ES-I3 (cell line): ENCODE measurements around the gene EIPR1.

Source experiments
- H3K36me3 ChIP-seq: 2 replicates; pipeline ENCODE4 v1.6.1; 2013; ENCODE audit warnings: mild to moderate bottlenecking, low read length, control low read depth, moderate library complexity; ENCODE audit not compliant: insufficient read depth
- H3K4me1 ChIP-seq: 2 replicates; pipeline ENCODE4 v1.6.1; 2013; ENCODE audit warnings: mild to moderate bottlenecking, control low read depth, low read length; ENCODE audit not compliant: insufficient read depth
- H3K9ac ChIP-seq: 2 replicates; pipeline ENCODE4 v1.6.1; 2013; ENCODE audit warnings: low read depth, mild to moderate bottlenecking, low read length, moderate library complexity
- H3K9me3 ChIP-seq: 2 replicates; pipeline ENCODE4 v1.6.1; 2013; ENCODE audit warnings: mild to moderate bottlenecking, low read length, moderate library complexity; ENCODE audit not compliant: control insufficient read depth, insufficient read depth

The EIPR1 gene

DNA sequence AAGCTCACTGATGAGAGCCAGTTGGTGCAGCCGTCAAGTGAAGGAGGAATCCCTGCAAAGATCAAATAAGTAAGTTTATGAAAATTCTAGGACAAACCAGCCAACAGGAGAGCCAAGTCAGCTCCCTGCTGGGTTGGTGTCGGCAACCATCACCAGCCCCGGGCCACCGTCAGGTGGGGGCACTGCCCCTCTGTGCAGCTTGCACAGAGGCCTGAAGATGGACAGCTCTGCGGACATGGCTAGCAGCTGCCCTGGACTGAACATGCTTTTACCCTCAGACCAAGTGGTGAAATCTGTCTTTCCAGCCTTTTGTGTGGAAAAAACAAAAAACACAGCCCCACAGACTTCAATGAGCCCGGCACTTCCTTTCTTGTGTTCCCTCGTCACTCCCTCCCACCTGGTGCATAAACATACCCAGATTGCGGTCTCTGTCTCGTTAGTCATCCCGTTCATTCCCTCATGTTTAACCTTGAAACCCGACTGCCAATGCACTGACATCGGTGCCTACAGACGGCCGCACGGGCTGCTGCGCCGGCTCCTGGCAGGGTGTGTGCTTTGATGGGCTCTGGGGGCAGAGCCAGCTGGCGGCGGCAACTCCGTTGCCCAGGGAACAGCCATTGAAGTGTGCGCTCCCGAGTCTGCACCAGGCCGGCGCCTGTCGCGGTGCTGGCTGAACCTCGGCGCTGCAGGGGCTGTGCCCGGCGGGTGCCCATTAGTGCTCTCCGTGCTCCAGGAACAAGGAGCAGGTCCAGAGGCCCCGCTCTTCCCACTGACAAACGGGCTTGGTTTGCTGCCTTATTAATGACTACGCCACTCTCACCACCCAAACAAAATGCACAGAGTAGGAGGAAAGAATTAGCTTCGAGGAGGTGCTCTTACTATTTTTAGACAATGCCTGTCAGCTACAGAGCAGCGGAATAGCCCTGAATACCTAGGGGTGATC is 95.3 kb downstream of the EIPR1 start:
- Histone ChIP-seq H3K9ac (no peak overlapping the region), H3K36me3 (no peaks in the 10 kb centered on the region), H3K9me3 (no peaks in the 10 kb centered on the region), H3K4me1 (no peaks in the 10 kb centered on the region)

DNA sequence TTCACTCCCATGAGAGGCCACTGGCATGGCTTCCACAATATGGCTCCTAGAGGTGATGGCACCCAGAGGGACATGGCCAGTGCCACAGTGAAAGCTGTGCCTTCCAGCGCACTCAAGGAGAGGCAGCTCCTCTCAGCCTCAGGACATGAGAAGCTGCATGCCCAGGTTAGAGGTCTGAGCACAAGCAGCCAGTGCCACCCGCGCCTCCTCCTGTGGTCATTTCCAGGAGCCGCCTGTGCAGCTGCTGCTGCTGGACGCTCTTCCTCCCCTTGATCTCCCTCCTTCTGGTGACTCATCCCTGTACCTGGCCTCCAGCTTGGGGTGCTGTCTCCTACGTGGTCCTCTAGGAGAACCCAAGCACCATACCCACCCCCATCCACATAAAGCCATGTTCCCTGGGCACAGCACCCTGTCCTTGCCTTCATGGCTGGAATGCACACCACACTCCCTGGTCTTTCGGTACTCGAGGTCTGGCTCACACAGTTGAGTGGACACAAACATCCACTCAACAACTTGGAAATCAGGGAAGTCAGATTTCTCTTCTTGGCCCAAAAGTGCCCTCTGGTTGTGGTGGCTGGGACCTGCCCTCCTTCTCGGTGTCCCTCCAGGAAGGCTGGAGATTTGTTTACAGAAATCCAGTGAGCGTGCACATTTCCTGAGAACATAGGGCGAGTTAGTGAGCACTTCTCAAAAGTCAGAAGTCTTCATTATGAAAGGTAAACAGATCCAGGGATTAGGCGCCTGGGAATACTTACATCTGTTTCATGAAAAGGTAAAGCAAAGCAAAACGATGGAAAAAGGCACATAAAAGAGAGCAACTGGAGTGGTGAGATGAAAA is 96.7 kb downstream of the EIPR1 start:
- no peak overlapping the region for H3K9ac ChIP-seq

DNA sequence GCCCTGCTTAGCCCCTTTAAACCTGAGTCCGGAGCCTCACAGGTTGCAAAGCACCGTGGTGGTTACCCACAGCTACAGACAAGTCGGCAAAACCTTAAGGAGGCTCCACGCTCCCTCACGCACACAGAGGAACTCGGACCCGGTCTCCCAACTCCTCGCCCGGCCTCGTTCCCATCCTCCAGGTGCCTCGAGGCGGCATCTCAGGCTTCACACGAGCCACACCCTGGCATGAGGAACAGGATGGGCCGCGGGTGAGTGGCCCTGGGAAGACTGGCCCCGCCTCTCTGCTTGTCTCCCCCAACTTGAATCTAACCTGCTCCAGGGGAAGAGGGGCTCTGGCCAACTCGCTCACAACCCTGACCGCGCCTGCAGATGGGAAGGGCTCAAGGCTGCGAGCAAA is 97.4 kb downstream of the EIPR1 start:
- Histone ChIP-seq H3K9me3 (no peaks in the 10 kb centered on the region), H3K4me1 (no peaks in the 10 kb centered on the region), H3K9ac (no peak overlapping the region), H3K36me3 (no peaks in the 10 kb centered on the region)

More for the DNA sequence above, 96.7 kb downstream of the EIPR1 start:
- Histone ChIP-seq H3K9me3 (no peaks in the 10 kb centered on the region), H3K36me3 (no peaks in the 10 kb centered on the region), H3K4me1 (no peaks in the 10 kb centered on the region)

DNA sequence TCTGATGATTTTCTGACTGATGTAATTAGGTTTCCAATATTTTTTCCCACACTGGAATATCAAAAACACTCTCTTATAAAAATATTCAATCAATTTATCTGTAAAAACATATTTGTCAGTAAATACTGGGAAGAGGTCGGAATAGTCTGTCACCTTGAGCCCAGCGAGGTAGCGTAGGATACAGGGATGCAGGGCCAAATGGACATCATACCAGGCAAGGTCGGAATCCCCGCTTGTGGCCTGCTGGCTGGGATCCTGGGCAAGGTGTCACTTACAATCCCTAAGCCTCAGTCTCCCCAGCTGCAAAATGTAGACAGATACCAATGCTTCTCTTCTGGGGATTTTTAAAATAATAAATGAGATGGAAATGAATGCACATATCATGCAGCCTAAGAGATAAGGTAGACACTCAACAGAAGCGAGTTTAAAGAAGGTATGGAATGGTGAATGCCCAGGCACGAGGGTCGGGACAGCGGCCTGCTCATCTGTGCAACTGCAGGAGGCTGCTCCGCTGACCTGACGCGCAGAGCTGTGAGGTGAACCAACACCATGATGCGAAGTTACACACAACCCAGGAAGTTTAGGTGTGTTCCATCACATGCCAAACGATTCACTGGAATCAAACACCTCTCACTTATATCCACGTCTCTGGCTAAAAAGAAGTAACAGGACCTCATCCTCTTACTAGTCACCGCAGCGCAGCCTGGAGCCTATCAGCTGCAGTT is 98.2 kb downstream of the EIPR1 start:
- Histone ChIP-seq H3K9me3 (no peaks in the 10 kb centered on the region), H3K4me1 (no peaks in the 10 kb centered on the region), H3K36me3 (no peaks in the 10 kb centered on the region), H3K9ac (no peak overlapping the region)

DNA sequence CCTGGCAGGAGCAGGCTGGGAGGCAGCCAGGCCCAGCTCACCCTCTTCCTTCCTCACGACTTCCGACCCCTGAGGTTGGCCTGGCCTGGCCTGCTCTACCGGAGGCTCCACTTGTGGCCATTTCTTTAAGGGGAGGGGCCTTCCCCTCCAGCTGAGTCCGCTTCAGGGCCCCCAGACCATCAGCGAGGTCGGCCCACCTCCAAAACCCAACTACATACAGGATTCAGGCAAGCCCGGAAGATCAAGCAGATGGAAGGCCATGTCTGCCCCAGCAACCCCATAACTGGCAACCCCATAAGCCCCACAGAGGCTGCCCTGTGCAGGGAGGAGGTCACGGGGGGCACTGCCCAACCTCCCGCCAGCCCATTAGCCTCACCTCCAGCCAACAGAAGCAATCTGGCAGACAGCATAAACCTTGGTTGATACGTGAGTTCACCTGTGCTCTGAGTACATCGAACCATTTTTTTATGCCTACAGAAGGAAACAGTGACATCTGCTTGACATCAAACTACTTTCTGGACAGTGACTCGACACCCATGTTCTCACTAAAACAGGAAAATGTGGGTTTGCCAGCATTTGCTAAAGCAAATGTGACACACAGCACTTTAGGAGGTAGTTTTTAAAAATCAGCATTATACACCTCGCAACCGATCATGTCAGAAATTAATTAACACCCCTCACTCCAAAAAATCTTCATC is 98.9 kb downstream of the EIPR1 start:
- Histone ChIP-seq H3K9me3 (no peaks in the 10 kb centered on the region), H3K4me1 (no peaks in the 10 kb centered on the region), H3K36me3 (no peaks in the 10 kb centered on the region), H3K9ac (no peak overlapping the region)

DNA sequence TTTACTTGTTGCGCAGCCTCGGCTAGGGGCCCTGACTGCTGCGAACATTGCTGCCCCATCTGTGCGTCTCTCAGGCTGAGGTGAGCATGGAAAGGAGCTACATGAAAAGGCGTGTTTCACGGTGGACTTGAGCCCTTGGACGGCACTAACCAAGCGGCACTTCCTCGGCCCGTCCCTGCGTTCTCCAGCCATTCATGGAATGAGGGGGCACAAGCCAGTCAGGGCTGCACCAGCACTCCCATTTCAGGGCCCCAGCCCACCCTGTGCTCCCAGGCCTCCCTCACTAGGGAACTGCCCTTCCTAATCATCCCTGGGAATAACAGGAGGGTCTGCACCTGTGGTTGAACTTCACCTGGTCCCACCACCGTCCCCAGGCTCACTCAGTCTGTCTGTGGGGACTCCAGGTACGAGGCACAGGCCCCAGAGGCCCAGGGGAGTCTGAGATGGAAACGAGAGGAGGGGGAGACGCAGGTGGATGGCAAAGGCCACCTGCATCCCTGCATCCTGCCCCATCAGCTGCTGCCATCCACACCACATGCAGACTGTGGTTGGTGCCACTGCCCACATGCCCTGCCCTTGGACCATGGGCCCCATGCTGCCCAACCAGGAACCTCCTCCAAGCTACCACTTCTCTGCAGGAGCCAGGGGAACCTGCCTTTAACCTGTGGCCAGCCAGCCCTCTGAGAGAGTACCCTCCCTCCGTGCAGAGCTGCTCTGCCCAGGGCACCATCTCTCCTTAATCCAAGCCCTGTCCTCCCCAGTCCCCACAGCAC is 99.7 kb downstream of the EIPR1 start:
- no peaks in the 10 kb centered on the region for H3K9me3 ChIP-seq
- no peak overlapping the region for H3K9ac ChIP-seq
- no peaks in the 10 kb centered on the region for H3K36me3 ChIP-seq
- no peaks in the 10 kb centered on the region for H3K4me1 ChIP-seq

DNA sequence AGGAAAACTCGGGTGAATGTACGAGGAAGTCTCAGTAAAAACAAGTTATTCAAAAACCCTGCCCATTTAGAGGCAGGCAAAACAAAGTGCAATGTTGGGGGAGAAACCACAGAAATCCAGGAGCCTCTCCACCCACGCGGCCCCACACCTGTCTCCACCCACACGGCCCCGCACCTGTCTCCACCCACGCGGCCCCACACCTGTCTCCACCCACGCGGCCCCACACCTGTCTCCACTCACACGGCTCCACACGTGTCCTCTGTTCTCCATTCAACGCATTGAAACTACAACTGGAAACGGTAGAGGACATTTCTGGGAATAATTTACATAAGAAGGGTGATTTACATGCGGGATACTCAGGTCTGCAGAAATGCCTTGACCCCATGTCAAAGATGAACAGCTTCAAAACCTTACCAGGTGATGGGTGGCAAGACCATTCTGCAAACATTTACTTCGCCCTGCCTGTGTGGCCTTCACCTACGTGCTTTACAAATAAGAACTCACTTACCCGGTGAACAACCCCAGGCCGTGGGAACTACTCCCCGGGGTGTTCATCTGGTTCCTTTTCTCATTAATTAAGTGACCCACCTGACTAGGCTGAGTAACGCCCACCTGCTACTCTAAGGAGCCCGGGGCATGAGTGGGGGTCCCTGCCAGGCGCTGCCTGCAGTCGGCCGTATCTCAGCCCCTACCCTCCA is 100.4 kb downstream of the EIPR1 start:
- no peaks in the 10 kb centered on the region for H3K36me3 ChIP-seq
- no peak overlapping the region for H3K9ac ChIP-seq
- H3K9me3 ChIP-seq = no peaks in the 10 kb centered on the region; the same call in 1 of the 2 replicates
- H3K4me1 ChIP-seq = no peaks in the 10 kb centered on the region

DNA sequence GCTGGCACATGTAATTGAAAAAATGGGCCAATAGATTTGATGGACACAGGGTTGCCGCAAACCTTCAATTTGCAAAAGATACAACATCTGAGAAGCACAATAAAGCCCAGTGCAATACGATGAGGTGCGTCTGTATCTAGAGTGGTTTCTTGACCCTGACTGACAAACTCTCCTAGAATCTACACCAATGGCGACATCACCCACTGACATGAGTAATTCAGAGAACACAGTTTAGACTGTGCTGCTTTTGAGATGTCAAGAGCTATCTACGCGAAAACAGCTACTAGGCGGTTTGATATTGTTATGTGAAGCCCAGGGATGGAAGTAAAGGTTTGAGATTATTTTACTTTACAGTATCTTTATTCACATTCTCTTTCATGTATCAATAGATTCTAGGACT is 104.9 kb downstream of the EIPR1 start:
- H3K9ac ChIP-seq = no peak overlapping the region
- no peaks in the 10 kb centered on the region for H3K36me3 ChIP-seq
- H3K4me1 ChIP-seq = no peaks in the 10 kb centered on the region
- H3K9me3 ChIP-seq = no peaks in the 10 kb centered on the region; the same call in none of the 2 replicates

DNA sequence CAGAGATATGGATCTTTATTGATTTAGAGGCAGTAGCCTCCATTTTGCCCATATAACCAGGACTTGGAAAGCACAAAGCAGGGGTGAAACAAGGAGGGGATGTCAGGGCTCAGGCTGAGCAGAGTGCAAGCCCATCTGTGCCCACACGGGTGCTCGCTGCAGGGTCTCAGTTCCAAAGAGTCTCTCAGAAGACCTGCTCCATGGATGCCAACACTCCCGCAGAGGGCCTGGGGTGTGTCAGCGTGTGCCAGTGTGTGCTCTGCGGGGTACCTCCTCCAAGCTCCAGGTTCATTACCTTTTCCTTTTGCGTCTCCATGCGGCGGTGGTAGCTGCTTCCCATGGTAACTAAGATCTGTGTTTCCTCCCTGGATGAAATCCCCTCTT is 107.5 kb downstream of the EIPR1 start:
- no peaks in the 10 kb centered on the region for H3K36me3 ChIP-seq
- H3K9ac ChIP-seq = no peak overlapping the region
- peaks cover 12% of the 10 kb centered on the region for H3K4me1 ChIP-seq
- H3K9me3 ChIP-seq = no peaks in the 10 kb centered on the region; the same call in none of the 2 replicates

DNA sequence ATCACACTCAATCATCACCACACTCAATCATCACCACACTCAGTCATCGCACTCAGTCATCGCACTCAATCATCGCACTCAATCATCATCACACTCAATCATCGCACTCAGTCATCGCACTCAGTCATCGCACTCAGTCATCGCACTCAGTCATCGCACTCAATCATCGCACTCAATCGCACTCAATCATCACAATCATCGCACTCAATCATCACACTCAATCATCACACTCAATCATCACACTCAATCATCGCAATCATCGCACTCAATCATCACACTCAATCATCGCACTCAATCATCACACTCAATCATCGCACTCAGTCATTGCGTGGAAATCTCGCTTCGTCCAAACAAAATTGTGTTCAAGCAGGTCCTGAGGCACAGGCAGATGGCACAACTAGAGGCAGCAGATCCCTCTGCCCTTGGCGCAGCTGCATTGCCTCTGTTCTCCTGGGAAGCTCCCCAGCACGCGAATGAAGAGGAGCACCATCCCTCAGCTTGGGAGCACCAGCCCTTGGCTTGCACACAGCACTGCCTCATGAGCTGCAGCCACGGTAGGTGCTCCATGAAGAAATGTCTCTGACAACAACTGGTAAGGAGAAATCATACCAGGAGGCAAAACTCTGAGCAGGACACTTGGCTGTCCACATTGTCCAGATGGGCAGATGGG is 108.1 kb downstream of the EIPR1 start:
- no peak overlapping the region for H3K9ac ChIP-seq
- no peaks in the 10 kb centered on the region for H3K36me3 ChIP-seq
- H3K4me1 ChIP-seq = peaks cover 12% of the 10 kb centered on the region
- H3K9me3 ChIP-seq = no peaks in the 10 kb centered on the region; the same call in none of the 2 replicates

DNA sequence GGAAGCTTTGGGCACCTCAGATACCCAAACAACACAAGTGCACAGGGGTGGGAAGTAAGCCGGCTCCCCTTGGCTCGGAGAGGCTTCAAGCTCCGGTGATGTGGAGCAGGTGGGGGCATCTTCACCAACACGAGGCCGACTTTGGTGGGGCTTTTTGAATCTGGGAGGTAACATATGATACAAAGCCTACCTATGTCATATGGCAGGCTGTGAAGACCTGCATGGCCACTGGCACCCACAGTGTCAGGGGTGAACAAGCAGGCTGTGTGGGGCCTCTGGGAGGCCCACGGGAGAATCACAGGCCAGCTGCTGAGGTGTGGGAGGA is 109.0 kb downstream of the EIPR1 start:
- no peak overlapping the region for H3K9ac ChIP-seq
- H3K36me3 ChIP-seq = no peaks in the 10 kb centered on the region
- peaks cover 12% of the 10 kb centered on the region for H3K4me1 ChIP-seq
- H3K9me3 ChIP-seq = no peaks in the 10 kb centered on the region; the same call in none of the 2 replicates

DNA sequence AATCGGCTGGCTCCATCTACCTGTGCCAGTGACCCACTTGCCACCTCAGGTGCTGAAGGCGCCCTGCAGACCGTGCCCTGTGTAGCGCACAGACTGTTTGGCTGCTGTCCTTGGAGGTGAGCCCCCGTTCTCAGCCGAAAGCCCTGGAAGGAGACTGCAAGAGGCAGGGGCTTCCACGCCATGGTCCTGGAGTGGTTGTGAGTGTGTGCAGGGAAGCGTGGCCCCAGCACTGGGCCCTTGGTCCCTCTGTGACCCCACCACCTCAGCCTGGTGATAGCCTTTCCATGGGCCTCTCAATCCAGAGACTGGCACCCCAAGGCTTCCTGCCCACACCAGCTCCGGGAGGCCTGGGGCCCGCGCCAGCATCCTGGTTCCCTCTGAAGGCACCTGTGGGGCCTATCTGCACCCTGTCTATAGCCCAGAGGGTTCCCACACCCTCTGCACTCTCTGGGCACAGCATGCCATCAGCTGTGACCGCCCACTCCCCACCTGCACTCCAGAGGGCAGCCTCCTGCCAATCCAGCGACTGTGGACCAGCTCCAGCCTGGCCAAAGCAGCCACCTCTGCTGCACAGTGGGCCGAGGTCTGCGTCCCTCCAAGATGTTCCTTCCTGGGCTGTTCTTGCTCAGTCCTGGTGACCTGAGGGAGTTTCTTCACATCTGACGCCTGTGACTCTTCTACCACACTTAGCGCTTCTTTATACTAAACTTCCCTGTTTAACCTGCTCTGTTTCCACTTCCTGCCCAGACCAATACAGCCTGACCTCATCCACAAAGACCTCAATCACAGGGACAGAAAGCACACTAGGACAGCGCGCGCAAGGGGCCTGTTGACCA is 109.5 kb downstream of the EIPR1 start:
- H3K4me1 ChIP-seq = peaks cover 12% of the 10 kb centered on the region
- H3K9me3 ChIP-seq = no peaks in the 10 kb centered on the region; the same call in none of the 2 replicates
- H3K36me3 ChIP-seq = no peaks in the 10 kb centered on the region
- H3K9ac ChIP-seq = no peak overlapping the region
